ENCODE measurements around the gene DNAJC12.
"Not testable (repeated sequence)": the region's sequence is repeated elsewhere in the genome, so short reads cannot be mapped to it uniquely, and the experiment has no call there.

DNAJC12 gene

DNA sequence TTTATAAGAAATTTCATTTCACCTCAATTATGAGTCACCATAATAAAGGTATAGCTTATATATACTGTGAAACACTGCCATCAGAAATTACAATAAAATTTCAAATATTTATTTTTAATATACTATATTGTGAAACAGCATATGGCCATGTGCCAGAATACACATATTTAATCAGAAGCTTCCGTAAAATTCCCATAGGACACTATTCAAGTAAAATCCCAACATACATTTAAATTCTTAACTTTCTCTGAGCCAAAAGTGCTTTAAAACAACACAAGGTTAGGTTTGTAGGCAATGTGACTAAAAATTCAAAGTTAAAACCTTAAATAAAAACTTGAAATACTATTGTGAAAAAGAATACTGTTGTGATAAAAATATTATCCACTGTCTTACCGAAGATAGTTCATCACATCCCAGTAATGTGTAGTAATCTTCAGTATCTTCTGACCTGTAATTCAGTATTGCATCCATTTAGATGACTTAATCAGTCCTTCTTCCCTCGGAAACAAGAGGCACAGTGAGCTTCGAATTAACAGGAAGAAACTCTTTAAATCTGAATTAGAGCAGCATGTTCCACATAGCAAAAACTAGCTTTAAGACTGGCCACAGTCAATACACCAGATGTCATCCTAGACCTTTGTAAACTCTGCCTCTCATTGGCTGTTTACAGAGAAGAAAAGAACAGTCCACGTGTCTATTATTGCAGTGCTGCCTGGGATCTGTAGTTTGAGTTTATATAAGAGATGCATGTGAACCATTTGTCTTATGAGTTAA lies at the start of gene DNAJC12:
DNAJC12 (minus strand) TSS at position 648 of the 774 bp plus-strand sequence; CDS start at position 471, 177 bp downstream.
- peak; percentile 83 for DNase-seq (ENCODE audit: low spot score)

- peak; percentile 82 for DNase-seq (ENCODE audit: low spot score)
These were observed 47.1 kb upstream of the DNAJC12 start for GRCh38 chr10:67884842-67885670.

DNA sequence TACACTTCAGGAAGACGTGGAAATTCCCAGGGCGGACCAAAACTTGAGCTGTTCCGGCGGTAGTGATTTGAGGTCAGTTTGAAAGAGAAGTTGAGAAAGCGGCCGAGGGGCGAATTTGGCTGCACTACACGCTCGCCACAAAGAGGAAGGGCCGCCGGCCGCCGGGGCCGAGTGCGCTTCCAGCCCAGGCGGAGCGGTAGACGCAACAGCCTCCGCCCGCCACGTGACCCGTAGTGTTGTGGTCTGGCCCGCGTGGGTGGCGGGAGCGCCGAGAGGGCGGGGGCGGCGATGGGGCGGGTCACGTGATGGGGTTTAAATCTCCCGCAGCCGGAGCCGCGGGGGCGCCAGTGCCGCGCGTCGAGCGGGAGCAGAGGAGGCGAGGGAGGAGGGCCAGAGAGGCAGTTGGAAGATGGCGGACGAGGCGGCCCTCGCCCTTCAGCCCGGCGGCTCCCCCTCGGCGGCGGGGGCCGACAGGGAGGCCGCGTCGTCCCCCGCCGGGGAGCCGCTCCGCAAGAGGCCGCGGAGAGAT lies 46.4 kb upstream of the DNAJC12 start, which contains the start of gene SIRT1:
SIRT1 (plus strand) TSS at position 344 of the 529 bp plus-strand sequence; CDS start at position 410, 66 bp downstream.
- peak; percentile 96 for DNase-seq (ENCODE audit: low spot score)

DNA sequence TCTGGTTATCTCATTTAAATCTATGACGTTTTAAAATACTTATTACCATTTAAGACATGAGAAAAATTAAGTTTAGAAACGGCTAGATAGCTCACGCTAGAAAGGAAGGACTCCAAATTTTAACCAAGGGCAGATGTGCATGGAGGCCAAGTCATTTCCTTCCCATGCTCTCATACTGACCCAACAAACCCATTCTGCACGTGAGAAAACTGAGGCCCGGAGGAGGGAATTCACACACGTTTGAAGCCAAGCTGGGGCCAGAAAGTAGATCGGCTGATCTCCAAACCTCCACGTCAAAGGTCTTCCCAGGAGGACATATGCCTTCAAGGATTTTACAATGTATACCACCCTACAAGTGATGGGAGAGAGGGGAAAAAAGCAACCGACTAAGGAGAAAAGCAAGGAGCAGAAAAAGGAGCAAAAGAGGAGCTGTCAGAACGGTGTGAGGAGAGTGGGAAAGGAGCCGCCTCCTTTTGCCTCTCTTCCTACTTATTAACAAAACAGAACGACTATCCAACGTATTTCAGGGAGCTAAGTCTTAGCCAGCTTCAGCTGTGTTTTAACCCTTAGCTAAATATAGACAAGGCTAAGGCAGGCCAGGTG lies 45.8 kb upstream of the DNAJC12 start:
- DNase-seq (ENCODE audit: low spot score), result no peak

DNA sequence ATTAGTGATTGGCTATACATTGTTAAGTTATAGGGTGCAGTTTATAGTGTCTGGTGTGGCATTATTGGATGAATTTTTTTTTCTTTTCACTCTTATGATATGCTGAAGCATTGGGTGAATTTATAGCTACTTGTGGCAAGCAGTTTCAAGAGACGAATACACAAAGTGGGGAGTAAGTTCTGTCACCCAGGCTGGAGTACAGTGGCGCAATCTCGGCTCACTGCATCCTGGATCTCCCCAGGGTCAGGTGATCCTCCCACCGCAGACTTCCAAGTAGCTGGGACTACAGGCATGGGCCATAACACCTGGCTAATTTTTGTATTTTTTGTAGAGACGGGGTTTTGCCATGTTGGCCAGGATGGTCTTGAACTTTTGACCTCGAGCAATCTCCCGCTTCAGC lies 40.1 kb upstream of the DNAJC12 start:
- no peak for DNase-seq (ENCODE audit: low spot score)

DNA sequence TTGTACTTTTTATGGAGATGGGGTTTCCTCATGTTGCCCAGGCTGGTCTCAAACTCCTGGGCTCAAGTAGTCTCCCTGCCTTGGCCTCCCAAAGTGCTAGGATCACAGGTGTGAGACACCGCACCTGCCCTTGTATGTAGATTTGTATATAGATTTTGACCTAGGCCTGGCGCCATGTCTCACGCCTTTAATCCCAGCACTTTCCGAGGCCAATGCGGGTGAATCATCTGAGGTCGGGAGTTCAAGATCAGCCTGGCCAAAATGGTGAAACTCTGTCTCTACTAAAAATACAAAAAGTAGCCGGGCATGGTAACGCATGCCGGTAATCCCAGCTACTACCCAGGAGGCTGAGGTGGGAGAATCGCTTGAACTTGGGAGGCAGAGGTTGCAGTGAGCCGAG lies 39.4 kb upstream of the DNAJC12 start:
- not testable (repeated sequence) for DNase-seq (ENCODE audit: low spot score)

DNA sequence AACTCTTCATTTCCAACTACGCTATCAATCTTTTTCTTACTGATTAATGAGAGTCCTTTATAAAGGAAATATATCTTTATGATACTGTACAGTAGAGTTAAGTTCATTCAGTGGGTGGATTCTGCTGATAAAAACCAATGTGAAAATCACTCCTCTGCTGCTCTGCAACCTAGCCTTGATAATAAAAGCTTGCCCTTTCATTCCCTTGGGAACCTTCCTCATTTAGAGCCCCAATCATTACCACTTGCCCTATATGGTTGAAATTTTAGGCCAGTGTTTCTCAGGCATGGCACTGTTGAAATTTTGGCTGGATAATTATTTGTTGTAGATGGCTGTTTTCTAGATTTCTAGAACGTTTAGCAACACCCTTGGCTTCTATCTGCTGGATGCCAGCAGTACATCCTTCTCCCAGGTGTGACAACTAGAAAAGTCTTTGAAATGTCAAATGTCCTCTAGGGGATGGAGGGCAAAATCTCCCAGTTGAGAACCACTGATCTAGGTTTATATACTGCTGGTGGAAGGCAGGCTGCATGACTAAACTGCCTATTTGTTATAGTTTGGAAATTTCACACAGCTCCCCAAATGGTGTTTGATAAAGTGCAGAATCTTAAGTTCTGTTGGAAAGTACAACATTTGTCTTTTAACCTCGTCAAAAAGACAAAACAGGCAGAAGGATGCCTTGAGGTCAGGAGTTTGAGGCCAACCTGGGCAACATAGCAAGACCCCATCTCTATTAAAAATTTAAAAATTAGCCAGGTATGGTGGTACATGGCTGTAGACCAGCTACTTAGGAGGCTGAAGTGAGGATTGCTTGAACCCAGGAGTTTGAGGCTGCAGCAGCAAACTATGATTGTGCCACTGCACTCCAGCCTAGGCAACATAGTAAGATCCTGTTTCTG lies 37.6 kb upstream of the DNAJC12 start:
- DNase-seq (ENCODE audit: low spot score), result no peak

DNA sequence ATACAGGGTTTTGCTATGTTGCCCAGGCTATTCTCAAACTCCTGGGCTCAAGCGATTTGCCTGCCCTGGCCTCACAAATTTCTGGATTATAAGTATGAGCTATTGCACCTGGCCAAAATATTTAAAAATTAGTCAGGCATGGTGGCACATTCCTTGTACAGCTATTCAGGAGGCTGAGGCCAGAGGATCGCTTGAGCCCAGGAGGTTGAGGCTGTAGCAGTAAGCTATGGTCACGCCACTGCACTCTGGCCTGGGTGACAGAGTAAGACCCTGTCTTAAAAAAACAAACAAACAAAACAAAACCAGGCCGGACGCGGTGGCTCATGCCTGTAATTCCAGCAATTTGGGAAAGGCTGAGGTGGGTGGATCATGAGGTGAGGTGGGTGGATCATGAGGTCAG lies 32.0 kb upstream of the DNAJC12 start:
- no peak for DNase-seq (ENCODE audit: low spot score)

DNA sequence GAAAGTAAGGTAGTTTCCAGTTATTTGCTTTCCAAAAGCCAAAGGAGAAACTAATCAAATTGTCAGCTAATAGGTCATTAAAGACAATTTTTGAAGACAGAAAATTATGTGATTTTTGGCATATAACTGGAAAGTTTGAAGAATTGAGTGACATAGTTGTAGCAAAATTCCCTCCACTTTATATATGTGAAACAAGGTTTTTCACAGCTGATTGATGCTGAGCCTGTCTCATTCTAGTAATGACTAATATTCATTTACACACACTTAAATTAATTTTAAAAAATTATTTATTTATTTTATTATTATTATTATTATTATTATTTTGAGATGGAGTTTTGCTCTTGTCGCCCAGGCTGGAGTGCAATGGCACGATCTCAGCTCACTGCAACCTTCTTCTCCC lies 30.1 kb upstream of the DNAJC12 start:
- no peak for DNase-seq (ENCODE audit: low spot score)

DNA sequence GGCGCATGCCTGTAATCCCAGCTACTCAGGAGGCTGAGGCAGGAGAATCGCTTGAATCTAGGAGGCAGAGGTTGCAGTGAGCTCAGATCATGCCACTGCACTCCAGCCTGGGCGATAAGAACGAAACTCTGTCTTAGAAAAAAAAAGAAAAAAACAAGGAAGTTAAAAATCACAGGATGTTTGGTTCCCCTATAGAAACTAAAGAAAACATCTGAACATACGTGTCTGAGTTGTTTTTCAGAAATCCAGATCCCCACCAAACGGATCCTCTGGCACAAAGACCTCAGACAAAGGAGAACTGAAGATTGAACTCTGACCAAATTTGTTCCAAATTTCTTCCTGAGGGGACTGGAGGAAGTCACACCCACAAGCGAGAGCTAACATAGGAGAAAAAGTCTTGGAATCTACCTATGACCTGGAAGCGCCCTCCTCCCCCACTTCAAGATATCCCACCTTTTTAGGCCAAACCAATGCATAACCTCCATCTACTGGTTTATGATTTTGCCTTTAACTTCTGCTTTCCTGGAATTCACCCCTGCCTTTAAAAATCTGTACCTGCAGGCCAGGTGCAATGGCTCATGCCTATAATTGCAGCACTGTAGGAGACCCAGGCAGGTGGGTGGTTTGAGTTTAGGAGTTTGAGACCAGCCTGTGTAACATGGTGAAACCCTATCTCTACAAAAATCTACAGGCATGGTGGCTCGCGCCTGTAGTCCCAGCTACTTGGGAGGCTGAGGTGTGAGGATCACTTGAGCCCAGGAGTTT lies 26.8 kb upstream of the DNAJC12 start:
- no peak for DNase-seq (ENCODE audit: low spot score)

- no peak for DNase-seq (ENCODE audit: low spot score)
These were observed 25.1 kb upstream of the DNAJC12 start for GRCh38 chr10:67863094-67863493.

GRCh38 chr10:67861750-67862432 lies 23.9 kb upstream of the DNAJC12 start:
- no peak for DNase-seq (ENCODE audit: low spot score)

DNA sequence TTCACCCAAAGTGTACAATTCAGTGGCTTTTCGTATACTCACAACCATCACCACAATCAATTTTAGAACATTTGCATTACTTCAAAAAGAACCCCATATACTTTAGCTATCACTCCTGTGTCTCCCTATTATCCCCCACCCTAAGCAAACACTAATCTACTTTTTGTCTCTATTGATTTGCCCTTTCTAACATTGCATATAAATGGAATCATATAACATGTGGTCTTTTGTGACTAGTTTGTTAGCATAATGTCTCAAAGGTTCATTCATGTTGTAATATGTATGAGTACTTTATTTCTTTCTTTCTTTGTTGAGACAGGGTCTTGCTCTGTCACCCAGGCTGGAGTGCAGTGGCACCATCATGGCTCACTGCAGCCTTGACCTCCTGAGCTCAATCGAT lies 21.0 kb upstream of the DNAJC12 start:
- DNase-seq (ENCODE audit: low spot score), result no peak

DNA sequence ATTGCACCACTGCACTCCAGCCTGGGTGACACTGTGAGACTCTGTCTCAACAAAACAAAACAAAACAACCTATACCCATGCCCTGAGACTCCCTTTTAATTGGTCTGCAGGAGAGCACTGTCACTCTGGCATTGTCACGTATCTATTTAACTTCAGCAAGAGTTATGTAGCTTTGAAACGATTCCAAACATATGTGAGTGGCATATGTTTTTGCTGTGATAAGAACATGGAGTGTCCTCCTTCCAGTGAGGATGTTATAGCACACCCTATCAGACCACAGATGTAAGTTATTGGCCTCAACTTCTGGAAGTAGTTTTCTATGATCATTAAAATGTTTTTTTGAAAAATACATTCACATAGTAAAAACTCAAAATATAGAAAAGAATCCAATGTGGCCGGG lies 15.5 kb upstream of the DNAJC12 start:
- no peak for DNase-seq (ENCODE audit: low spot score)

DNA sequence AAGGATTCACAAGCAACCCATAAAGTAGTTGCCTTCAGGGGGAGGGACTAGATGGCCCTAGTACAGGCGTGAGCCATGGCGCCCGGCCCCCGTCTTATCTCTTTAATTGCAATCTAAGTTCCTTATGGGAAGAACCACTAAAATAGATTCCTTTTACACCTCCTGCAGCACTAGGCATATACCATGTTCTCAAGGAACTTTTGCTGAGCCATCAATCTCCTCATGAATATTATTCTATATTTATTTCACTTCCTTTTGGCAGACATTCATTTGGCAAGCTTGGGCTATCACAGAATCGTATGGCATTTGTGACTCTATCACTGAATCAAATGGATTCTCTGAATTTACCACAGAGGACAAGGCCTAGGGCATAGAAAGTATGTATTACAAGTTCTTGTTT lies 14.8 kb upstream of the DNAJC12 start:
- no peak for DNase-seq (ENCODE audit: low spot score)

DNA sequence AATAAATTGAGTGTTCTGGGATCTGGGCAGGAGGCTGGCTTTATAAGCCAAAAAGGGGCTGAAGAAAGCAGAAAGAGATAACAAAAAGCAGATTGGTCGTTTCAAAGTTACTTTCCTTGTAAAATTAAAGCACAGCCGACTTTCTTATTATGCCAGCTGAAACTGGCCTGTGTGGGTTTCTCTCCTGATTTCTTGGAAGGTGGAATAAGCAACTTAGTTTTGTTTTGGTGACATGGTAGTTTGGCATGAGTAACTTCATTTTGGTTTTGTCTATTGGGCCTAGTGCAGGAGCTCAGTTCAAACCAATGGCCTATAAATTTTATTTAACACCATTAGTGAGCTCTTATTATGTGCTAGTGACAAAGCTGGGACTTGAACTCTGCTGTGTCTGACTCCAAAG lies 13.2 kb upstream of the DNAJC12 start:
- DNase-seq (ENCODE audit: low spot score), result no peak

GRCh38 chr10:67849331-67850011 lies 11.5 kb upstream of the DNAJC12 start:
- DNase-seq (ENCODE audit: low spot score), result peak; percentile 93

DNA sequence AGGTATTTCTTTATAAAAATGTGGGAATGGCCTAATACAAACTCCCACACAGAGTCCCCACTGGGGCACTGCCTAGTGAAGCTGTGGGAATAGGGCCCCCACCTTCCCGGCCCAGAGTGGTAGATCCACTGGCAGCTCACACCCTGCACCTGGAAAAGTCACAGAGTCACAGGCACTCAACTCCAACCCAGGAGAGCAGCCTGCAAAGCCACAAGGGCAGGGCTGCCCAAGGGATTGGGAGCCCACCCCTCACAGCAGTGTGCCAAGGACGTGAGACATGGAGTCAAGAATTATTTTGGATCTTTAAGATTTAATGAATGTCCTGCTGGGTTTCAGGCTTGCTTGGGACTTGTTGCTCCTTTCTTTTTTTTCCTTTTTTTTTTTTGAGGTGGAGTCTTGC lies 5.3 kb upstream of the DNAJC12 start:
- no peak for DNase-seq (ENCODE audit: low spot score)

- DNase-seq (ENCODE audit: low spot score), result no peak
These were observed 3.7 kb upstream of the DNAJC12 start for GRCh38 chr10:67841737-67842136.
